ENCODE results near the gene EOGT.
A peak's percentile ranks its signal among the peaks of the same experiment; 100 is the strongest.

Gene EOGT

DNA sequence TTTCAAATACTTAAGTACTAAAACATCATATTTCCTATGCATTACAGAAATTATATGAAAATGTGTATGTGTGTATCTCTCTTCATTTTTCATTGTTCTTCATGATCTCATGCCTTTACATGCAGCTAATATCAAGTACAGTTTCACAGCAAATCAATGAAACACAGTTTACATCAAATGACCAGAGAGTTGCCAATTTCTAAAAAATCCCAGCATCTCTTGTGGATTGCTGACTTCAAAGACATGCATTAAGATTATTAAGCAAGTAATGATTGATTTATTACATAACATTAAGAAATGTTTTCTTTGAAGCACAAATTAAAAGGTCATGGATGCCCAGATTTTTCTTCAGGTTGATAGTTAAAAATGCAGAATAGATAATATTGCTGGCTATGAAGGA lies 50.1 kb downstream of the EOGT start:
- no peak for DNase-seq (ENCODE audit: low read depth)

DNA sequence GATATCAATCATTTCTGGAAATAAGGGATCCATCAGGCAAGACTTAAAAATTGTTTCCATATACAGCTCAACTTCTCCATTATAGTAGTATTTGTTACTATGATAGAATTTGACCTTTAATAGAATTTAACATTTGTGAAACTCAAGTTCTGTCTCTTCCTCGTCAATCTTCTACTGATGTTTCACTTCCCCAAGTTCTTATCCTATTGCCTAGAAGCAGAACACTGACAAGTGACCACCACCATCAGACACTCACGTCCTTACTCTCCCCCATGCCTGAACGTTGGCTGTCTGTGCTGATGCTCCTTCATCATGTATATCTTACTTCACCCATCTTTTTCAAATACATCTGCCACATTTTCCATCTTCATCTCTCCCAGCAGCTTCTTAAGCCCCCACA lies 54.6 kb downstream of the EOGT start:
- DNase-seq (ENCODE audit: low read depth) = no peak

DNA sequence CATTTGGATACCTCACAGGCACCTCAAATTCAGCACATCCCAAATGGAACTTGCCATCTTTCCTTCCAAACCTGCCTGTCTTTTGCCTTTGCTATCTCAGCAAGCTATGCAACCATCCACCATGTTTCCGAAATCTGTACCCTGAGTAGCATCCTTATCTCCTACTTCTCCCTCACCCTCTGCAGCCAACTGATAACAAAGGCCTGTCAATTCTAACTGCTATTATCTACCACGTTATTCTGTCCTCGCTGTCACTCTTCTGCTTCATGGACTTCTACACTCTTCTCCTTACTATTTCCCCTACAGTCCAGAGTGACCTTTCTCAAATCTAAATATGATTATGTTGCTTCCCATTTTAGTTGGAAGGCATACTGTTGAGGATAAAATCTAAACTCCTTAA lies 55.6 kb downstream of the EOGT start:
- no peak for DNase-seq (ENCODE audit: low read depth)

DNA sequence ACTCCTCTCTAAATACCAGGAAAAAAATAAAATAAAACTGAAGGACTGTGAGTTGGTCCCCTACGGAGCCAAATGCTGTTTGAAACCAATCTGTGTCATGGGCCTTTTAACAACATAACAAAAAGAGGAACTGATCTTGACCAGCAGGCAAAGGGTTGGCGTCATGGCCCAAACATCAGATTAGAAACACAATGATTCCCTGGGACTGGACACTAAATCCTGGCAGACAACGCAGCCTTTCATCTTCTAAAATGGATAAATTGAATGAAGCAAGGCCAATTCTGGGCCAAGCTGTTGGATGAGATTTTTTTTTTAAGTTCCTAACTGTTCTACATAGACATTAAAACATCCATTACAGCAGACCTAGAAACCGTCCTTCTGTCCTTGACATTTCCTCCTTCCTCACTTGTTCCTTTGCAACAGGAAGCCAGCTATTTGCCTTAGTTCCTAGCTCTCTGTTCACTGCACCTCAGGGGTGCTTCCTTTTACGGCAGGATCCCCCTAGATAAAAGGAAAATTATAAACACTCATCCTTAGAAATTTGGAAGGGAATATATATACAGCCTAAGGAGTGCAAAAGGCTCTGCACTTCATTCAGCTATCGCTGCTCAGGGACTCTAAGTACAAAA lies 59.6 kb downstream of the EOGT start:
- no peak for DNase-seq (ENCODE audit: low read depth)

DNA sequence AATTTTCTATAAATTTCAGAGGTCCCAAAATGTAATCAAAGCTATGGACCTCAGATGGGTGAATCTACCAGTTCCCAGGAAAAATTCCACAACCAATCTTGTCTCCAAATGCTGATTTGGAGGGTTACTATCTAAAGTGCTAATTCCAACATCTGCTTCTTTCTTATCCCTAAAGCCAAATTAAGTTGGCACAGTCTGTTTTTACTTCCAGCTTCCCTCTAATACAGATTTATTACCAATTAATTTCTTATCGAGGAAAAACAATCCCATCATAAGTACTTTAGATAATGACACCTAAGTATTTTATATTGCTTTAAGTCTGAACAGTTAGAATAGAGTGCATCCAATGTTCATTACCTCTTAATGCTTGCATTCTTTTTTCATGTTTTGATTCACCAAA lies 68.3 kb downstream of the EOGT start:
- DNase-seq (ENCODE audit: low read depth) = no peak

DNA sequence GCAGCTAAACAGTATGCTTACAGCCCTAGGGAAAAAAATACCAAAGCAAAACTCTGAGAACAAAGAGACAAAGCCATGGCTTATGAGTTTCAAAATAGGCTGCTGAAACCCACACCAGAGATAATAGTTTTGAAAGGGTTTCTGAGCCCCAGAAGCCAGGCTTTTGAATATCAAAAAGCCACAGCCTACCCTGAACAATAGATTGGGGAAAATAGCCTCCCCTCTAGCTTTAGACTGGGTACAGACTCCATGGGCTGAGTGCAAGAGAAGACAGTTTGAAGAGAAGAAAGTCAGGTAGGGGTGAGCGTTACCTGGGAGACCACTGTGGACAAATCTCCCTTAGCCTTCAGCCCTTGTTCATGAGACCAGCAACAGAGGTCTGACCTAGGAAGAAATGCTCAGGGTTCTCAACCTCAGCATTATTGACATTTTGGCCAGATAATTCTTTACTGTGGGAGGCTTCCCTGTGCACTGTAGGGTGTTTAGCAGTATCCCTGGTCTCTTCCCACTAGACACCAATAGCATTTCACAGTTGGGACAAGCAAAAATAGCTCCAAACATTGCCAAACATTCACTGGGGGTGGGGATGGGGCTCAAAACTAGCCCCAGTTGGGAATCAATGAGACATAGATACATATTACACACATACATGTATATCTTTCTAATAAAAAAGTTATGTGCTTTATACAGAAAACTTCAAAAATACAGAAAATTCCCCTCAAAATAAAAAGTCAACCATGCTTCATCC lies 69.6 kb downstream of the EOGT start:
- DNase-seq (ENCODE audit: low read depth) = no peak

DNA sequence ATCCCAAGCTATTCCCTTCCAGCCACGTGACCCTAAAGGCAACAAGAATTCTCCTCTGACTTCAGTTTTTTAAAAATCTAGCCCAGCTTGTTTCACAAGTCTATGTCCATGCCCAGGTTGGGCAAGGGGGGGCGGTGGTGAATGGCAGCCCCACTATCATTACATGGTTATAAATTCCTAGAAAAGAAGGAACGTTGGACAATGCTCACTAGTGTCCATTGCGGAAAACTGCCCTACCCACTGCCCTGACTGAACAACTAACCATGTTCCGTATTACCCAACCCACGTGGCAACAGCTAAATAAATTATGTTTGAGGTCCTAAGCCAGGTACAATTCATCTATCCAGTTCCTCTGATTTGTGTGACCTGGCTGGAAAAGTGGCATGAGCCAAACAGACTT lies 72.4 kb downstream of the EOGT start:
- DNase-seq (ENCODE audit: low read depth) = no peak

DNA sequence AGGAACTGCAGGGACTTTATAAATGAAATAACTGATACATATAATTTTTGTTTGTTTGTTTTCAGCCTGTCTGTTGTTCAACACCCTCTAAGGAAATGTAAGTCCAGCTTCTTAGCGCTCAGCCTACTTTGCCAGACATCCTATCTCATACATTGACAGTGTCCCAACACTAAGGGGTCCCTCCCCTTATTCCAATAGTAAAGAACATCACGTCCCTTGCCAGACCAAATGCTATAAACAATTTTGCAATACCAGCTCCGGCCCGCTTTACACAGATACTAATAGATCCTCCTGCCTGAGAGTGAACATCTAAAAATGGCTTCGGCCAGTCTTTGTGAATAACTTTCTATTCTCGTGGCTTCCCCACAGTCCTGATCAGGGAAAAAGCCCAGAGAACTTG lies 76.6 kb downstream of the EOGT start:
- no peak for DNase-seq (ENCODE audit: low read depth)

DNA sequence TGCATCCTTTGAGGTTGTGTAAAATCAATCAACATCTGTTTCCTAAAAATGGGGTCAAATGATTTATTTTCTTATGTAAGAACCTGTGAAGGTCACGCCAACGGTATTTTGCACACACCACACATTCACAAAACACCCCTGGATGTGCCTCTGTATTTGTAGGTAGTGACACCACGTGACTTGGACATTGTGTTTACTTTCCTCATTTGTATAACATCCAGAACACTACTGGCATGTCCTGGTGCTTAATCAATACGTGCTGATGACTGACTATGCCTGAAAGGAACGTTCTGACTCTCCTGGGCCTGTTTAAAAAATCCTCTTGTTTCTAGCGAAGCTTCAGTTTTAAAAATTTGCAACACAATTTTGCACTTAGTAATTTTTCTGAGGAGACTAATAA lies 77.7 kb downstream of the EOGT start:
- DNase-seq (ENCODE audit: low read depth) = no peak

DNA sequence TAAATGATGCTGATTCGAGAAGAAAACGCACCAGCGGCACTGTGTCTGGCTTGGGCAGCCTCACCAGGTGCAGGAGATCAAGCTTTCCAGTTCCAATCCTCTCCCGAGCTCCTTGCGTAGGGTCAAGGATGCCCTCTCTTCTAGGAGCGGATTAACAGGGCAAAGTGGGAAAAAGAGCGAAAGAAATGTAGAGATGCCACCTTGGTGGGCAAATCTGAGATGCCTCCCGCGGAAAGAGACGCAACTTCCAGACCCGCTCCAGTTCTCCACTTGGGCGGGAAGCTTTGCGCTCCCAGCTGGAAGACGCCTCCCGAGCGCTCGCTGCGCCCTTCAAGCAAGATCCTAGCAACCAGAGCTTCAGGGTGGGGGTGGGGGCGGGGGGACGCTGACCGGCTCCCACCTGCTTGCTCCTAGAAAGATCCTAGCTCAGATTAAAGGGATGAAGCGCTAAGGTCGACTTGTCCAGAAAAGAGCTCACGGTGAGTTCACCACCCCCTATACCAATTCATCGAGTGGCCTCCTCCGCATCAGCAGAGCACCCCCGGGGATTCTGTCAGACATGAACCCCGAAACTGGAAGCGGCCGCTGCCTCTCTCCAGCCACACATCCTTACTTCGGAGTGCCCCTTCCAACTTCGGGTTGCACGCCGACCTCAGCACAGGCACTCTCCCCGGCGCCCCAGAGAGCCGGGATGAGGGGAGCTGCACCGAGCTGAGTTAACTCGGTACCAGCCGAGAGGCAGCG lies 81.9 kb downstream of the EOGT start:
- DNase-seq (ENCODE audit: low read depth) = peak; percentile 3
